ENCODE measurements around the gene NDFIP1. TPM values are rescaled to one million over a fixed set of nuclear protein-coding genes. Genes with fewer than 3 reads are reported as not detected.

Gene NDFIP1
- total and polyA plus RNA-seq, 2 experiments from 2014 or later = 78.0 to 83.5 TPM

DNA sequence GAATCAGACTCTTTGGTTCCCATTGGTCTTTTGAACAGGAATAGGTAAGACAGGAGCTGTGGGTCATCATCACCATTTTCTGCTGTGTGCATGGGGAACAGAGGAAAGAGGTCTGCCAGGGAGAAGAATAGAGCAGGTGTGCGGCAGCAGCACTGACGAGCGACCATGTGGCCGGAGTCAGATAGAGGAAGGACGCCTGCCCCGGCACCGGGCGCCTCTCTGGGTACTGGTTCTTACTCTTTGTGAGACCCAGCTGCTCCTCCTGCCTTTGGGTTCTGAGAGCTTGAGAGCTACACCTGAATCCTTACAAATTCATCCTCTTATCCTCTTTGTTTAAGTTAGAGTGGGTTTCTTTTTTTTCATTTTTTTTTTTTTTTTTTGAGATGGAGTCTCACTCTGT is 90.8 kb downstream of the NDFIP1 start:
- Histone ChIP-seq H3K27ac (no peak overlapping the region), H3K36me3 (no peaks in the 10 kb centered on the region), H3K27me3 (no peaks in the 10 kb centered on the region), H3K9me3 (ENCODE audit: low read depth) (no peaks in the 10 kb centered on the region), H3K4me1 (ENCODE audit: low read depth) (no peaks in the 10 kb centered on the region), H3K4me3 (no peak overlapping the region)
- TF ChIP-seq, protein P1, sequence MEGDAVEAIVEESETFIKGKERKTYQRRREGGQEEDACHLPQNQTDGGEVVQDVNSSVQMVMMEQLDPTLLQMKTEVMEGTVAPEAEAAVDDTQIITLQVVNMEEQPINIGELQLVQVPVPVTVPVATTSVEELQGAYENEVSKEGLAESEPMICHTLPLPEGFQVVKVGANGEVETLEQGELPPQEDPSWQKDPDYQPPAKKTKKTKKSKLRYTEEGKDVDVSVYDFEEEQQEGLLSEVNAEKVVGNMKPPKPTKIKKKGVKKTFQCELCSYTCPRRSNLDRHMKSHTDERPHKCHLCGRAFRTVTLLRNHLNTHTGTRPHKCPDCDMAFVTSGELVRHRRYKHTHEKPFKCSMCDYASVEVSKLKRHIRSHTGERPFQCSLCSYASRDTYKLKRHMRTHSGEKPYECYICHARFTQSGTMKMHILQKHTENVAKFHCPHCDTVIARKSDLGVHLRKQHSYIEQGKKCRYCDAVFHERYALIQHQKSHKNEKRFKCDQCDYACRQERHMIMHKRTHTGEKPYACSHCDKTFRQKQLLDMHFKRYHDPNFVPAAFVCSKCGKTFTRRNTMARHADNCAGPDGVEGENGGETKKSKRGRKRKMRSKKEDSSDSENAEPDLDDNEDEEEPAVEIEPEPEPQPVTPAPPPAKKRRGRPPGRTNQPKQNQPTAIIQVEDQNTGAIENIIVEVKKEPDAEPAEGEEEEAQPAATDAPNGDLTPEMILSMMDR (IDR thresholded peaks at IDR 0.05; ENCODE audit: low read depth, low read length) = no peak
- no peak for DNase-seq (ENCODE audit: low read depth in 1 of 2, low spot score in 1 of 2)

DNA sequence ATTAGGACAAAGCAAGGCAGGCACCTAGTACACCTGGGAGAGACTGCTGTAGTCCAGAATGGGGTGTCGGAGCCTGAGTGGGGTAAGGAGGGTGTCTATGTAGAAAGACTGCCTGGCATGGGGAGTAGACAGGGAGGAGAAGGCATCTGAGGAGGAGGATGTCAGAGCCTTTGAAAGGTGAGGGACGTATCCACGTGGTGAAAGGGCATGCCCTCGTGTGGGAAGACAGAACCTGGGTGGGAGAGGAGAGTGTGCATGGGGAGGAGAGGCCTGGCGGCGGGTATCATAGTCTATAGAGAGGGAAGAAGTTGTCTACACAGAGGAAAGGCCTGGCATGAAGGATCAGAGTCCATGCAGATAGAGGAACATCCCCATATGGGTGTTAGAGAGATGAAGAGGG is 91.8 kb downstream of the NDFIP1 start:
- Histone ChIP-seq H3K4me3 (no peak overlapping the region), H3K27ac (no peak overlapping the region), H3K36me3 (no peaks in the 10 kb centered on the region), H3K9me3 (ENCODE audit: low read depth) (no peaks in the 10 kb centered on the region), H3K4me1 (ENCODE audit: low read depth) (no peaks in the 10 kb centered on the region), H3K27me3 (no peaks in the 10 kb centered on the region)
- TF ChIP-seq, protein P1 (IDR thresholded peaks at IDR 0.05; ENCODE audit: low read depth, low read length) = no peak
- no peak for DNase-seq (ENCODE audit: low read depth in 1 of 2, low spot score in 1 of 2)

DNA sequence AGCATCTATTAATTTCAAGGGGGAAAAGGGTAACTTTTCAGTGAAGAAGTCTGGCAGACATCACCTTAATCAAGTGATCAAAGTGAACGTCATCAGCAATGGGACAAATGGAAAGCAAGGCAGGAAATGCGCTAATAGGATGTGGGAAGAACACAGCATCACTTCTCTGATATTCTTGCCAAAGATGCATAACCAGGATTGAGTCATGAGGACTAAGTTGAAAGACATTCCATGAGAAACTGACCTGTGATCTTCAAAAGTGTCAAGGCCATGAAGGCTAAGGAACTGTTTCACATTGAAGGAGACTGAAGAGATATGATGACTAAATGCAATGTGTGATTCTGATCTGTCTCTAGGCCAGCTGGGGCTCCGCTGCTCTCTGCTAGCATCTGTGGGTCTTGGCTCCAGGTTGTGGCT is 92.9 kb downstream of the NDFIP1 start:
- Histone ChIP-seq H3K36me3 (no peaks in the 10 kb centered on the region), H3K9me3 (ENCODE audit: low read depth) (no peaks in the 10 kb centered on the region), H3K27me3 (no peaks in the 10 kb centered on the region), H3K4me3 (no peak overlapping the region), H3K27ac (no peak overlapping the region), H3K4me1 (ENCODE audit: low read depth) (no peaks in the 10 kb centered on the region)
- TF ChIP-seq, protein P1 (IDR thresholded peaks at IDR 0.05; ENCODE audit: low read depth, low read length) = no peak
- DNase-seq (ENCODE audit: low read depth in 1 of 2, low spot score in 1 of 2) = peak in 1 of 2 donors; percentile 89

DNA sequence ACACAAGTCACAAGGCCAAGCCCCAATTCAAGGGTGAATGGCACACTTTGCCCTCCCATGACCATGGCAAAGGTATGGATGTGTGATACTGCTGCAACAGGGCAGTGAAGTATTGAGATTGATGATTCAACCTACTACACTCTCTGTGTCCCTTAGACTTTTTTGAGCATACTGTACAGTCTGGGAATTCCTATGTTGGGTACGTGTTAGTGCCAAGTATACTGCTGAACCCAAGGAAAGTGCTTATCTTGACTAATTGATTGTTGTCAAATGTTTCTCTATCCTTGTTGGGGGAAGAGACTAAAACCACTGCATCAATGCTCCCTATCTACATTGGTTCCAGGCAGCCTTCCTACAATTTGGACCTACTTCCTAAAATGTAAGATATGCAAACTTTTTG is 93.7 kb downstream of the NDFIP1 start:
- H3K27me3 ChIP-seq = no peaks in the 10 kb centered on the region
- H3K9me3 ChIP-seq (ENCODE audit: low read depth) = no peaks in the 10 kb centered on the region
- H3K4me1 ChIP-seq (ENCODE audit: low read depth) = no peaks in the 10 kb centered on the region
- no peak overlapping the region for H3K4me3 ChIP-seq
- peak in 1 of 2 donors; percentile 21 for DNase-seq (ENCODE audit: low read depth in 1 of 2, low spot score in 1 of 2)
- TF ChIP-seq, protein P1 (IDR thresholded peaks at IDR 0.05; ENCODE audit: low read depth, low read length) = no peak
- H3K36me3 ChIP-seq = no peaks in the 10 kb centered on the region
- H3K27ac ChIP-seq = no peak overlapping the region

Other genes starting within 250 kb of the NDFIP1 start
- 0.46 and 0.63 TPM in 2 replicates for gene PCDH1, start 230.4 kb upstream of the NDFIP1 start, total RNA-seq
- gene PCDH1, start 230.4 kb upstream of the NDFIP1 start, polyA plus RNA-seq = 0.77 and 1.2 TPM in 2 replicates
- 101 and 108 TPM in 2 replicates for gene DELE1, start 184.9 kb upstream of the NDFIP1 start, total RNA-seq
- gene DELE1, start 184.9 kb upstream of the NDFIP1 start, polyA plus RNA-seq = 41.7 and 58.1 TPM in 2 replicates
- 0.28 and 0.57 TPM in 2 replicates for gene PCDH12, start 150.6 kb upstream of the NDFIP1 start, total RNA-seq
- gene PCDH12, start 150.6 kb upstream of the NDFIP1 start, polyA plus RNA-seq = 0.44 and 0.87 TPM in 2 replicates
- gene RNF14, start 139.7 kb upstream of the NDFIP1 start, total RNA-seq = 35.4 and 57.2 TPM in 2 replicates
- gene RNF14, start 139.7 kb upstream of the NDFIP1 start, polyA plus RNA-seq = 60.3 and 69.2 TPM in 2 replicates
- gene GNPDA1, start 95.8 kb upstream of the NDFIP1 start, total RNA-seq = 25.8 and 40.6 TPM in 2 replicates
- gene GNPDA1, start 95.8 kb upstream of the NDFIP1 start, polyA plus RNA-seq = 47.6 and 67.7 TPM in 2 replicates
- gene SPRY4, start 216.2 kb downstream of the NDFIP1 start, total RNA-seq = 10.0 and 11.0 TPM in 2 replicates
- 4.4 and 7.3 TPM in 2 replicates for gene SPRY4, start 216.2 kb downstream of the NDFIP1 start, polyA plus RNA-seq